GM12878 (cell line): ENCODE data around the gene COL28A1. TPM values are rescaled to one million over a fixed set of nuclear protein-coding genes. Genes with fewer than 3 reads are reported as not detected.
A peak's percentile ranks its signal among the peaks of the same experiment; 100 is the strongest.

Source experiments
- ASH2L ChIP-seq: fragments of 300-600, 200-600 bp; sonication (generic); IDR thresholded peaks from 2 replicates; pipeline ENCODE4 v1.6.1; 2017; ENCODE audit warnings: low read depth, mild to moderate bottlenecking, borderline replicate concordance
- CBFB ChIP-seq: IDR thresholded peaks from 2 replicates; pipeline ENCODE4 v1.6.1; 2016; ENCODE audit warnings: antibody characterized with exemption, low read depth
- CHD2 ChIP-seq: IDR thresholded peaks from 2 replicates; pipeline ENCODE4 v1.6.1; 2011; ENCODE audit warnings: low read depth, low read length, improper control_type of control experiment, borderline replicate concordance
- EP300 ChIP-seq, 2 experiments: fragments of 150-350 bp in 1 of 2; IDR thresholded peaks; 2 replicates each; pipeline ENCODE4 v1.6.1; 2011 to 2012; ENCODE audit warnings: low read depth in 2 of 2, low read length in 2 of 2, borderline replicate concordance in 1 of 2, improper control_type of control experiment in 1 of 2, inconsistent platforms in 1 of 2; ENCODE audit not compliant: control insufficient read depth in 1 of 2
- FOS ChIP-seq: IDR thresholded peaks from 3 replicates; pipeline ENCODE4 v1.6.1; 2011; ENCODE audit warnings: borderline replicate concordance; ENCODE audit not compliant: insufficient read length; ENCODE audit errors: extremely low read depth
- GABPA ChIP-seq: IDR thresholded peaks from 2 replicates; pipeline ENCODE4 v1.6.1; 2014; ENCODE audit warnings: antibody characterized with exemption, low read depth, mild to moderate bottlenecking, inconsistent platforms
- GATAD2B ChIP-seq: fragments of 450-650 bp; conservative IDR thresholded peaks from 2 replicates; pipeline ENCODE4 v1.6.1; 2017; ENCODE audit warnings: low read depth, mild to moderate bottlenecking, moderate library complexity
- KDM1A ChIP-seq: fragments of 200-600 bp; sonication (generic); IDR thresholded peaks from 2 replicates; pipeline ENCODE4 v1.6.1; 2016; ENCODE audit warnings: borderline replicate concordance
- MAX ChIP-seq: IDR thresholded peaks from 2 replicates; pipeline ENCODE4 v1.6.1; 2012; ENCODE audit warnings: low read depth, low read length, improper control_type of control experiment
- PAX5 ChIP-seq: IDR thresholded peaks from 2 replicates; pipeline ENCODE4 v1.6.1; 2011; ENCODE audit warnings: low read depth, low read length, borderline replicate concordance
- POU2F2 ChIP-seq: IDR thresholded peaks from 3 replicates; pipeline ENCODE4 v1.6.1; 2011; ENCODE audit warnings: low read depth, mild to moderate bottlenecking, low read length, borderline replicate concordance
- RCOR1 ChIP-seq: conservative IDR thresholded peaks from 2 replicates; pipeline ENCODE4 v1.6.1; 2012; ENCODE audit warnings: low read depth, low read length, improper control_type of control experiment
- RELA ChIP-seq: fragments of 450-650 bp; IDR thresholded peaks from 2 replicates; pipeline ENCODE4 v1.8.0; 2014; ENCODE audit warnings: borderline replicate concordance; ENCODE audit not compliant: partially characterized antibody
- RFX5 ChIP-seq: IDR thresholded peaks from 2 replicates; pipeline ENCODE4 v1.6.1; 2011; ENCODE audit warnings: low read depth, low read length, improper control_type of control experiment
- SIN3A ChIP-seq: IDR thresholded peaks from 2 replicates; pipeline ENCODE4 v1.6.1; 2012; ENCODE audit warnings: low read depth, low read length, improper control_type of control experiment
- SMC3 ChIP-seq: IDR thresholded peaks from 2 replicates; pipeline ENCODE4 v1.6.1; 2011; ENCODE audit warnings: low read length, improper control_type of control experiment, borderline replicate concordance
- STAT1 ChIP-seq: fragments of 450-650 bp; conservative IDR thresholded peaks from 2 replicates; pipeline ENCODE4 v1.6.1; 2014; ENCODE audit warnings: antibody characterized with exemption, mild to moderate bottlenecking
- SUZ12 ChIP-seq: fragments of 200-600 bp; sonication (generic); IDR thresholded peaks from one replicate; pipeline ENCODE4 v1.6.1; 2018; ENCODE audit warnings: antibody characterized with exemption, mild to moderate bottlenecking; ENCODE audit not compliant: unreplicated experiment
- ZBTB11 ChIP-seq: fragments of 450-650 bp; formaldehyde crosslinking; IDR thresholded peaks from 2 replicates; pipeline ENCODE4 v1.5.0; 2022; ENCODE audit warnings: mild to moderate bottlenecking, missing genetic modification characterization
- ZBTB33 ChIP-seq: fragments of 450-650 bp; IDR thresholded peaks from 2 replicates; pipeline ENCODE4 v1.6.1; 2017; ENCODE audit warnings: mild to moderate bottlenecking
- ZNF687 ChIP-seq: fragments of 450-650 bp; IDR thresholded peaks from 2 replicates; pipeline ENCODE4 v1.6.1; 2017; ENCODE audit warnings: mild to moderate bottlenecking, moderate library complexity
- polyA plus RNA-seq, 11 experiments: library from polyadenylated mRNA; depleted of rRNA in 4 of 11; unstranded in 6 of 11; stranded (reverse) in 5 of 11; fragments of >200 nt; fragmentation: Nextera tagmentation in 4 of 11; fragmentation: Illumina TruSeq in 1 of 11; extraction: Ambion mirVana in 4 of 11; extraction: Trizol in 1 of 11; gene quantifications; 1 replicate in 1 of 11; 2 replicates in 10 of 11; pipeline versions ENCODE4 v1.2.1 to v1.2.3, GENCODE V29; 2011 to 2016; ENCODE audit warnings: inconsistent platforms in 2 of 11, missing spikeins in 2 of 11, low read depth in 1 of 11
- total RNA-seq, 4 experiments: library from RNA; depleted of rRNA in 3 of 4; stranded (reverse); fragments of >200 nt in 3 of 4; fragmentation: Illumina TruSeq in 1 of 4; extraction: Trizol in 1 of 4; gene quantifications; 2 replicates each; pipeline versions ENCODE4 v1.2.1 to v1.2.3, GENCODE V29; 2013 to 2021

COL28A1 gene
- total and polyA plus RNA-seq, 10 of the 15 experiments (the other 5 are each of a cell fraction or from before 2014, with no cell fraction given) = 0.05 to 0.22 TPM; not detected in 8

- TF ChIP-seq ZBTB11 = no peak
- TF ChIP-seq MAX = no peak
- TF ChIP-seq PAX5 = peak; percentile 38; the same call in 1 of the 2 replicates
- no peak for TF ChIP-seq FOS
- no peak for TF ChIP-seq CHD2
- TF ChIP-seq SUZ12 = no peak
- no peak for TF ChIP-seq ZBTB33
- no peak for TF ChIP-seq GATAD2B
- no peak for TF ChIP-seq SIN3A
- TF ChIP-seq ASH2L = no peak
- peak; percentile 62; the same call in 1 of the 2 replicates for TF ChIP-seq GABPA
- TF ChIP-seq ZNF687 = peak; percentile 38
- TF ChIP-seq RFX5 = no peak
- peak; percentile 56 to 63; a peak in 3 of 4 replicates for TF ChIP-seq EP300 (IDR thresholded peaks at IDR 0.05; ENCODE audit: borderline replicate concordance in 1 of 2, control insufficient read depth in 1 of 2, low read depth in 2 of 2, low read length in 2 of 2)
- no peak for TF ChIP-seq STAT1
- TF ChIP-seq SMC3 = no peak
- TF ChIP-seq POU2F2 = peak; percentile 45; the same call in 1 of the 3 replicates
- TF ChIP-seq RELA = no peak
- no peak for TF ChIP-seq KDM1A
- TF ChIP-seq RCOR1 = no peak
- TF ChIP-seq CBFB = no peak
Observed at GRCh38 chr7:7569081-7569527, 33.4 kb upstream of the COL28A1 start (continued).
